Choroid plexus epithelial cell (primary cell): ENCODE data around the gene SMIM14.
"Not testable (repeated sequence)": the region's sequence is repeated elsewhere in the genome, so short reads cannot be mapped to it uniquely, and the experiment has no call there.

Source experiments
- DNase-seq: peaks from one replicate; pipeline ENCODE4 v3.0.0-alpha.2; 2010; ENCODE audit warnings: low read depth
- H3K4me3 ChIP-seq: 2 replicates; pipeline ENCODE4 v1.5.1; 2011; ENCODE audit warnings: low read depth, mild to moderate bottlenecking, control low read depth, low read length, moderate library complexity
- CTCF ChIP-seq: conservative IDR thresholded peaks from 2 replicates; pipeline ENCODE4 v1.5.1; 2011; ENCODE audit warnings: low read depth, mild to moderate bottlenecking, control low read depth, inconsistent platforms, low read length, moderate library complexity

Gene SMIM14

GRCh38 chr4:39548425-39549067 lies 90.1 kb downstream of the SMIM14 start:
- DNase-seq: peak; percentile 44
- no peak overlapping the region for H3K4me3 ChIP-seq
- TF ChIP-seq CTCF: no peak

- TF ChIP-seq CTCF: no peak
- DNase-seq: no peak
- no peak overlapping the region for H3K4me3 ChIP-seq
Observed at GRCh38 chr4:39544580-39545315, 93.9 kb downstream of the SMIM14 start.

DNA sequence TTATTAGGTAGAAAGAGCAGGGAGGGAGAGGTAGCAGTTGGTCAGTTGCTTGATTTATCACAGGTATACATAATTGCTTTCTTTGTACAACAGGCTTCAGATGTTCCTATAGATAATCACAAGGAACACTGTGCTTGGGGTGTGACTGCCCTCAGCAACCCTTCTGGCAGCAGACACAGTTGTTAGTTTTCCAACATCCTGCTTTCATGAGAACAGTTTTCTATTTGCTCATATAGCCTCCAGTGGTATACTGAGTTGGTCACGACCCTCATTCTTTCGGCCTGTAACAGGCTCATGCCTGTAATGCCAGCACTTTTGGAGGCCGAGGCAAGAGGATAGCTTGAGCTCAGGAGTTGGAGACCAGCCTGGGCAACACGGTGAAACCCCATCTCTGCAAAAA lies 94.6 kb downstream of the SMIM14 start:
- H3K4me3 ChIP-seq, DNase-seq: not testable (repeated sequence)

- no peak for TF ChIP-seq CTCF
- H3K4me3 ChIP-seq: no peak overlapping the region
- DNase-seq: no peak
Observed at GRCh38 chr4:39543034-39543433, 95.6 kb downstream of the SMIM14 start.

DNA sequence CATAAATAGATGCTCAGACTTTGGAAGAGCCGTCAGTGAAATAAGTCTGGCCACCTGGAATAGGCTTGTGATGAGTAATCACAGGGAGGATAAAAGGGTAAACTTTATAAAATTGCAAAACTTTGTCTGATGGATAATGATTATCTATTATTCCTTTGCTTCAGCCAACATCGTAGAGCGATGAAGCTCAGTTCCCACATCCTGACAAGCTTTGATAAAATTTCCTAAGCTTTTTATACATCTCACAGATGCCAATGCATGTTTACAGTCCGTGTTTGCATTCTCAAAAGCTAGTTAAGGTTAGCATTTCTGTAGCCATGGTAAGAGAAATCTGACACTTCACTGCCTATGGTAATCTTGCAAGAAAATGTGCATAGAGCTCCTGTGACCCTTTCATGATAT lies 96.1 kb downstream of the SMIM14 start:
- TF ChIP-seq CTCF: no peak
- no peak overlapping the region for H3K4me3 ChIP-seq
- DNase-seq: no peak

GRCh38 chr4:39541987-39542610 lies 96.6 kb downstream of the SMIM14 start:
- DNase-seq: peak; percentile 56
- H3K4me3 ChIP-seq: no peak overlapping the region
- no peak for TF ChIP-seq CTCF

DNA sequence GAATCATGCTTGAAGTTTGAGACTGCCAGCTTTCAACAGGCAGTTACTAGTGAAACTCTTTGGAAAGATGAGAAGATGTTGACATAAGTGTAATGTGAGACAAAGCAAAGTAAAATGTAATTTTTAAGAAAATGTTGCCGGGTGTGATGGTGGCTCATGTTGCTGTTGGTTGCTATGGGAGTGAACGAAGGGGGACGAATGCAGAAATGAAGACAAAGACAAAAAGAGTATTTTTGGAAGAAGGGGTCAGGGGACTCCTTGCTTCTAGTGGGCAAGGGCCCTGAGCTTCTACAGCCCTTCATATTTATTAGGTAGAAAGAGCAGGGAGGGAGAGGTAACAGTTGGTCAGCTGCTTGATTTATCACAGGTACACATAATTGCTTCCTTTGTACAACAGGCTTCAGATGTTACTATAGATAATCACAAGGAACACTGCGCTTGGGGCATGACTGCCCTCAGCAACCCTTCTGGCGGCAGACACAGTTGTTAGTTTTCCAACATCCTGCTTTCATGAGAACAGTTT lies 99.5 kb downstream of the SMIM14 start:
- TF ChIP-seq CTCF: no peak
- no peak overlapping the region for H3K4me3 ChIP-seq
- DNase-seq: peak; percentile 81
